HepG2 (cell line): Measurements from ENCODE around the gene CDT1. TPM values are rescaled to one million over a fixed set of nuclear protein-coding genes. Genes with fewer than 3 reads are reported as not detected.

ENCODE experiments used
- ATAC-seq: fragments of 200-7000 bp; cut with Tn5 transposase; 3 replicates; pipeline ENCODE4 v1.9.1; 2020; ENCODE audit warnings: mild to moderate bottlenecking, moderate library complexity
- BruUV-seq: library from RNA; stranded (reverse); fragments of 400-500 nt; replicated peaks from 2 replicates; lab custom pipeline; 2021; lab: Mats Ljungman, UMichigan
- CTCF ChIA-PET: fragments of 300-600 bp; formaldehyde crosslinking; extraction: SDS; loops from one replicate; lab custom pipeline; 2021; ENCODE audit warnings: low total read pairs, inconsistent platforms, low intra/inter-chr PET ratio; lab: Yijun Ruan, JAX
- POLR2A ChIA-PET: fragments of 350-600 bp; sonication (Branson Sonifier 250); formaldehyde crosslinking; loops from one replicate; lab custom pipeline; 2020; ENCODE audit warnings: antibody characterized with exemption, inconsistent platforms; lab: Yijun Ruan, JAX
- DNase-seq: peaks from one replicate; pipeline ENCODE4 v3.0.0-alpha.2; 2015; ENCODE audit warnings: low spot score
- FAIRE-seq: peaks from 3 replicates; lab custom pipeline; 2011; peaks lifted over from hg19 to GRCh38; lab: Jason Lieb, UNC
- H2AFZ ChIP-seq: one replicate; pipeline ENCODE4 v1.6.1; 2011; ENCODE audit warnings: low read length, inconsistent platforms
- H3K27ac ChIP-seq: fragments of 300-600 bp; 3 replicates; pipeline ENCODE4 v1.8.0; 2011; ENCODE audit warnings: mixed run types, mild to moderate bottlenecking, mixed read lengths, low read length, inconsistent platforms; ENCODE audit not compliant: insufficient read depth; ENCODE audit errors: extremely low read length
- H3K27me3 ChIP-seq, 2 experiments: fragments of 200-600 bp in 1 of 2; 2 replicates in 1 of 2; 3 replicates in 1 of 2; pipeline versions ENCODE4 v1.6.0 to v1.8.0; 2011; ENCODE audit warnings: low read length in 2 of 2, mild to moderate bottlenecking in 2 of 2, moderate library complexity in 2 of 2, inconsistent platforms in 1 of 2; ENCODE audit not compliant: insufficient read depth in 2 of 2, control insufficient read depth in 1 of 2
- H3K36me3 ChIP-seq, 2 experiments: fragments of 200-600 bp in 1 of 2; replicated peaks in 1 of 2; 2 replicates in 1 of 2; 3 replicates in 1 of 2; pipeline versions ENCODE4 v1.5.1 to v1.8.0; 2011; ENCODE audit warnings: low read length in 2 of 2, inconsistent platforms in 1 of 2; ENCODE audit not compliant: insufficient read depth in 2 of 2, control insufficient read depth in 1 of 2
- H3K4me1 ChIP-seq: 2 replicates; pipeline ENCODE4 v1.5.1; 2012; ENCODE audit warnings: low read length, inconsistent platforms; ENCODE audit not compliant: insufficient read depth
- H3K4me2 ChIP-seq: 2 replicates; pipeline ENCODE4 v1.6.0; 2011; ENCODE audit warnings: low read depth, low read length, inconsistent platforms
- H3K4me3 ChIP-seq, 3 experiments: fragments of 200-600 bp in 1 of 3; sonication (generic), shearing (Covaris generic) in 1 of 3; replicated peaks in 1 of 3; 2 replicates each; pipeline ENCODE4 v1.5.1; 2011 to 2016; ENCODE audit warnings: low read length in 3 of 3, inconsistent platforms in 2 of 3, low read depth in 2 of 3, mild to moderate bottlenecking in 2 of 3, control low read depth in 1 of 3, mixed read lengths in 1 of 3; ENCODE audit not compliant: insufficient read depth in 1 of 3
- H3K79me2 ChIP-seq: one replicate; pipeline ENCODE4 v1.6.1; 2011; ENCODE audit warnings: low read length, inconsistent platforms; ENCODE audit not compliant: insufficient read depth
- H3K9ac ChIP-seq: 2 replicates; pipeline ENCODE4 v1.6.0; 2011; ENCODE audit warnings: mild to moderate bottlenecking, low read depth, low read length, inconsistent platforms; ENCODE audit not compliant: insufficient read depth
- H3K9me3 ChIP-seq: 2 replicates; pipeline ENCODE4 v1.5.1; 2012; ENCODE audit warnings: mild to moderate bottlenecking, low read length
- H4K20me1 ChIP-seq: 2 replicates; pipeline ENCODE4 v1.6.0; 2011; ENCODE audit warnings: inconsistent platforms, mild to moderate bottlenecking, low read length, moderate library complexity; ENCODE audit not compliant: insufficient read depth
- AGO2 ChIP-seq: fragments of 200-400 bp; formaldehyde crosslinking; optimal IDR thresholded peaks from 2 replicates; pipeline ENCODE3; 2017; ENCODE audit warnings: mild to moderate bottlenecking, low read depth, low read length, moderate library complexity
- IRF9 ChIP-seq: sonication (generic); formaldehyde crosslinking; IDR thresholded peaks from 2 replicates; pipeline ENCODE4 v1.8.0; 2022; ENCODE audit warnings: missing genetic modification reagents, mild to moderate bottlenecking, borderline replicate concordance
- MZF1 ChIP-seq: sonication (generic); formaldehyde crosslinking; IDR thresholded peaks from 2 replicates; pipeline ENCODE4 v1.8.1; 2023; ENCODE audit warnings: mild to moderate bottlenecking, missing genetic modification reagents, borderline replicate concordance
- NR3C1 ChIP-seq: sonication (generic); formaldehyde crosslinking; IDR thresholded peaks from 2 replicates; pipeline ENCODE4 v1.4.0; 2020; ENCODE audit warnings: missing genetic modification reagents
- TRIM24 ChIP-seq: sonication (generic); formaldehyde crosslinking; IDR thresholded peaks from 2 replicates; pipeline ENCODE4 v1.8.0; 2022; ENCODE audit warnings: mild to moderate bottlenecking, missing genetic modification reagents
- ZNF547 ChIP-seq: sonication (generic); formaldehyde crosslinking; IDR thresholded peaks from 2 replicates; pipeline ENCODE4 v1.5.1; 2020; ENCODE audit warnings: mild to moderate bottlenecking, missing genetic modification reagents
- ZNF607 ChIP-seq: sonication (generic); formaldehyde crosslinking; IDR thresholded peaks from 2 replicates; pipeline ENCODE4 v1.5.1; 2020; ENCODE audit warnings: missing genetic modification reagents, mild to moderate bottlenecking, borderline replicate concordance
- ZNF720 ChIP-seq: sonication (generic); formaldehyde crosslinking; IDR thresholded peaks from 2 replicates; pipeline ENCODE4 v1.4.0; 2020; ENCODE audit warnings: missing genetic modification reagents
- WGBS: methylation state at CpG from one replicate; pipeline ENCODE4 v1.1.6; 2017; ENCODE audit warnings: low lambda C conversion rate; 5-methylcytosine and 5-hydroxymethylcytosine counted together
- in situ Hi-C: cut with HindIII; loops from 2 replicates; pipeline ENCODE4 v1.10.0; 2017; ENCODE audit warnings: low pct_unique_long_range_greater_than_20kb; ENCODE audit not compliant: extremely low pct_ligation_motif_present
- intact Hi-C: fragments of 100-400 bp; cut with micrococcal nuclease; formaldehyde crosslinking; loops from one replicate; pipeline ENCODE4 v1.10.0; 2022; ENCODE audit not compliant: unreplicated experiment
- polyA plus RNA-seq, 8 experiments: library from polyadenylated mRNA; depleted of rRNA in 3 of 8; stranded (reverse) in 7 of 8; unstranded in 1 of 8; fragments of >200 nt; fragmentation: Illumina TruSeq in 4 of 8; extraction: Trizol in 4 of 8; gene quantifications; 2 replicates each; pipeline versions ENCODE4 v1.2.1 to v1.2.3, GENCODE V29; 2011 to 2016; ENCODE audit warnings: low read depth in 4 of 8, missing spikeins in 1 of 8, mixed read lengths in 1 of 8; ENCODE audit not compliant: insufficient read depth in 1 of 8
- total RNA-seq, 5 experiments: library from RNA; depleted of rRNA; stranded (reverse); fragments of >200 nt; fragmentation: Illumina TruSeq; extraction: Trizol; gene quantifications; 2 replicates each; pipeline ENCODE4 v1.2.3, GENCODE V29; 2016; ENCODE audit warnings: low read depth in 1 of 5

The CDT1 gene
- total and polyA plus RNA-seq, 2 of the 13 experiments (the other 11 are each of a cell fraction or from before 2014, with no cell fraction given), result 23.1 to 23.8 TPM

GRCh38 chr16:88772871-88773811, 30.4 kb upstream of the CDT1 start:
- ATAC-seq (no peak), FAIRE-seq (no peak), DNase-seq (no peak)
- no peak for TF ChIP-seq MZF1 (CRISPR knock-in tag)
- TF ChIP-seq AGO2, result peak; percentile 39
- Histone ChIP-seq H4K20me1 (peaks cover 16% of the 10 kb centered on the region; the same call in 1 of the 2 replicates), H3K4me3 (no peak overlapping the region), H3K9me3 (no peaks in the 10 kb centered on the region), H2AFZ (no peak overlapping the region), H3K36me3 (peaks cover 2 to 6% of the 10 kb centered on the region in 2 experiments; a peak in 2 of 5 replicates), H3K9ac (no peak overlapping the region), H3K27ac (no peak overlapping the region), H3K79me2 (peaks cover 39% of the 10 kb centered on the region), H3K27me3 (no peaks in the 10 kb centered on the region), H3K4me1 (peaks cover 36% of the 10 kb centered on the region), H3K4me2 (no peak overlapping the region)
- POLR2A ChIA-PET, result interaction anchor here (0.7 to 2.2 kb wide), 7 partner anchors 8 to 68 kb away, joined by 3 to 10 read pairs (median 4); partner anchors contain the start of gene PIEZO1
- in situ Hi-C loops (no loop called here), intact Hi-C loops (no loop called here)
- CTCF ChIA-PET, result no interaction called here
- BruUV-seq, result no TSS peak
- 90% methylated on average over 23 of the region's 29 CpGs for WGBS

GRCh38 chr16:88773812-88774291, 29.7 kb upstream of the CDT1 start:
- TF ChIP-seq ZNF607 (CRISPR knock-in tag) (no peak), NR3C1 (CRISPR knock-in tag) (no peak), IRF9 (CRISPR knock-in tag) (no peak), TRIM24 (CRISPR knock-in tag) (no peak), ZNF547 (CRISPR knock-in tag) (no peak), ZNF720 (CRISPR knock-in tag) (no peak)
- no peak overlapping the region for H3K9ac ChIP-seq
- ChIA-PET CTCF (no interaction called here), POLR2A (interaction anchor here (1.0 to 2.2 kb wide), 4 partner anchors 10 to 15 kb away, joined by 4 to 10 read pairs (median 5); partner anchors contain the start of gene PIEZO1)
- no peaks in the 10 kb centered on the region for H3K9me3 ChIP-seq
- DNase-seq (no peak), FAIRE-seq (no peak), ATAC-seq (no peak)
- 89% methylated on average over 12 of the region's 12 CpGs for WGBS
- H3K79me2 ChIP-seq, result peaks cover 38% of the 10 kb centered on the region
- H4K20me1 ChIP-seq, result peaks cover 14% of the 10 kb centered on the region; the same call in 1 of the 2 replicates
- H3K36me3 ChIP-seq, result peaks cover 2 to 6% of the 10 kb centered on the region in 2 experiments; a peak in 2 of 5 replicates
- BruUV-seq, result no TSS peak
- in situ Hi-C loops (no loop called here), intact Hi-C loops (no loop called here)
- H3K4me1 ChIP-seq, result peaks cover 36% of the 10 kb centered on the region
- H2AFZ ChIP-seq, result no peak overlapping the region
- no peak overlapping the region for H3K27ac ChIP-seq
- no peak overlapping the region for H3K4me3 ChIP-seq
- no peaks in the 10 kb centered on the region for H3K27me3 ChIP-seq
- no peak overlapping the region for H3K4me2 ChIP-seq
